Measurements from ENCODE around the gene P2RY1.

GRCh38 chr3:152818027-152818426 is 16.9 kb upstream of the P2RY1 start:
- TF ChIP-seq CTCF (IDR thresholded peaks at IDR 0.05): no peak
- TF ChIP-seq POLR2A (IDR thresholded peaks at IDR 0.05): no peak
